Measurements from ENCODE around the gene SPARC.

- TF ChIP-seq SUZ12 (IDR thresholded peaks at IDR 0.05; ENCODE audit: extremely low read depth, insufficient read depth, insufficient read length) (no peak), YY1 (IDR thresholded peaks at IDR 0.05; ENCODE audit: insufficient read depth, insufficient read length) (no peak)
These were observed 8.7 kb upstream of the SPARC start for GRCh38 chr5:151695464-151695863.
